CD4-positive, alpha-beta T cell treated with Interleukin-2 at 100 ng/mL for 4 hours (primary cell): Measurements from ENCODE around the gene FFAR1.

Source experiments
- DNase-seq: peaks from one replicate; pipeline ENCODE4 v3.0.0-alpha.2; 2020; ENCODE audit warnings: low spot score

FFAR1 gene

GRCh38 chr19:35347171-35347929, at the start of gene FFAR1:
TSS of gene FFAR1 (plus strand) at chr19:35347902. CDS start at chr19:35351552, 3,650 bp downstream.
- peak; percentile 66 for DNase-seq

DNA sequence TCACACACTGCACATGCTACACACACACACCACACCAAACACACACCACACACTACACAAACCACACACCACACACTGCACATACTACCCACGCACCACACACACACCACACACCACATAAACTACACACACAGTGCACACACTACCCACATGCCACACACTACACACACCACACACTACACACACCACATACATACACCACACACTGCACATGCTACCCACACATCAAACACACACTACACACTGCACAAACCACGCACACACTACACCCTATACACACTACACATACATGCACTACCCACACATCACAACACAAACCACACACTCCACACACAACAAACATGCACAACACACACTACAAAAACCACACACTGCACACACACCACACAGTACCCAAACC, 49.8 kb upstream of the FFAR1 start:
- no peak for DNase-seq

DNA sequence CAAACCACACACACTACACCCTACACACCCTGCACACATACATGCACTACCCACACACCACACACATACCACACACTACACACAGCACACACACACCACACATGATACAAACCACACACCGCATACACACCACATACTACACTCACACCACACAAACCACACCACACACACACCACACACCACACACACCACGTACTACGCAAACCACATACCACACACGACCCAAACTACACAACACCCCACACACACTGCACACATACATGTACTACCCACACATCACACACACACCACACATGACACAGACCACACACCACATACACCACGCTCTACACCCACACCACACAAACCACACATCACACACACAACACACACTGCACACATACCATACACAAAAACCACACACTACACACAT, 49.1 kb upstream of the FFAR1 start:
- DNase-seq = no peak

- DNase-seq = no peak
These were observed 48.0 kb upstream of the FFAR1 start for GRCh38 chr19:35299523-35300338.

DNA sequence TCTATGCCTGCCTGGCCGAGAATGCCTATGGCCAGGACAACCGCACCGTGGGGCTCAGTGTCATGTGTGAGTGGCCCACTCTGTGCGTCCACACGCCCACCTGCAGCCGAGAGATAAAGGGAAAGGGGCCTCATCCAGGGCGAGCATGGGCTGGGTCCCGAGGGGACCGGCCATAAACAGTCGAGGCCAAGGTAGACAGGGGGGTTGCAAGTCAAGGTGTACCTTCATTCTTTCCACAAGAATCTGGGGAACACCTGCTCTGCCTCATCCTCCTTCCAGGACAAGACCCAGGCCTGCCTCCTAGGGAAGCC, 47.4 kb upstream of the FFAR1 start:
- DNase-seq = no peak

- DNase-seq = no peak
These were observed 45.7 kb upstream of the FFAR1 start for GRCh38 chr19:35301961-35302360.

GRCh38 chr19:35302446-35302845, 45.3 kb upstream of the FFAR1 start:
- DNase-seq = no peak

- DNase-seq = no peak
These were observed 44.3 kb upstream of the FFAR1 start for GRCh38 chr19:35303357-35303915.

DNA sequence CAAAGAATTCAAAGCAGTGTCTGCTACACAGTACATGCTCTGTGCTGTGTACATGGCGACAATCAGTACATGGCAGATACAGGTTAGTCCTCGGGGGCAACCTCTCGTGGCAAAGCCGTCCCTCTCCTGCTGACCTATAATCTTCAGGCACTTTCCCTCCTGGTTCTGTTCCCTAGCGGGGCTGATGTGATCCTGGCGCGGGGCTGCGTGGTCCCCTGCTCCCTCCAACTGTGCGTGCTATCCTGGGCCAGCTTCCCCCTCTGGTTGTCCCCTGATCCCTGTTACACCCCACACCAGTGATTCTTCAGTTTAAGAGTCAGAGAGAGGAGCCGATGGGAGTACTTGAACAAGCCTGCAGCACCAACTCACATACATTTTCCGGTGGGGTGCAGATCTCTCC, 43.7 kb upstream of the FFAR1 start:
- DNase-seq = no peak

DNA sequence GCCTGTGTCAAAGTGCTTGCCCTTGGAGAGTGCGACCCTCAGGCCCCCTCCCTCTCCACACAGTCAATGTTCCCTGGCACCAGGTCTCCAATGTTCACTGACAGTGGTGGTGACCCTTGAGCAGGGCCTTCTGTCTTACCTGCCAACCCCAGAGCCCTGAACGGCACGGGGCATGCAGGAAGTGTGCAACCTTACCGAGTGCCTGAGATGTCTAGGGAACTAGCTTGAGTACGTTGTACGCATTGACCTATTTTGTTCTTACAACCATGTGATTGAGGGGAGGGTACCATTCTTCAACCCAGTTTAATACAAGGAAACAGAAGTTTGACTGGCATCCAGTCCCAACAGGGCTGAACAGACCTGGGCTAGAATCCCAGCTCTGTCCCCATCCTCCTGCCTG, 42.5 kb upstream of the FFAR1 start:
- no peak for DNase-seq

- DNase-seq = no peak
These were observed 41.0 kb upstream of the FFAR1 start for GRCh38 chr19:35306473-35307246.

DNA sequence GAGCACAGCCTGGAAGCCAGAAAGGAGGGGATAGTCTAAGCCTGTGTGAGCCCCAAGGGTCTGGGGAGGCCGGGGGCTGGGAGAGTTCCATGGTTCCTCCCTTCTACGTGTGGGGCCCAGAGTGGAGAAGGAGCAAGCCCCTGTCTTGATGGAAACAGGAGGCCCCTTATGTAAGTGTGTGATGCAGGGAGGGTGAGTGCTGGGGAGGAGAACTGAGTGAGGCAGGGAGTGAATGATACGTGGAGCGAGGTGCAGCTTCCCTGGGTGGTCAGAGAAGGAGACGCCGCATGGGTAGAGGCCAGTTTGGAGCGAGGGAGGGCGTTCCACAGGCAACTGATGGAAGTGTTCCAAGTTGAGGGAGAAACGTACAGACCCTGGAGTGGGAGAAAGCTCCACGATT, 39.8 kb upstream of the FFAR1 start:
- DNase-seq = no peak

DNA sequence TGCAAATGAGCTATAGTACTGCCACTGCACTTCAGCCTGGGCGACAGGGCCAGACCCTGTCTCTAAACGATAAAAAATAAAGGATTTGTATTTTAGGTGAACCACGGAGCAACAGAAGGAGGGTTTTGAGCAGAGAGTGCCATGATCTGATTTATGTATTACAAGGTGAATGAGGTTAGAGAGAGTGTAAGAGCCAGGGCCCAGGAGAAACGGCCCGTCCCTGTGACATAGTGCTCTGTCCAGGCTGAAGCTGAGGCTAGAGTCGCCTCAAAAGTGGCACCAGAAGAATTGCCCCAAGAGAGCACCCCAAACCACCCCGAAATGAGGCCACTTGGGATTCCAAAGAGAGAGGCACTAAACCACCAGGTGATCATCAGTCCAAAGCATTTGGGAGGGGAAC, 38.8 kb upstream of the FFAR1 start:
- DNase-seq = no peak

DNA sequence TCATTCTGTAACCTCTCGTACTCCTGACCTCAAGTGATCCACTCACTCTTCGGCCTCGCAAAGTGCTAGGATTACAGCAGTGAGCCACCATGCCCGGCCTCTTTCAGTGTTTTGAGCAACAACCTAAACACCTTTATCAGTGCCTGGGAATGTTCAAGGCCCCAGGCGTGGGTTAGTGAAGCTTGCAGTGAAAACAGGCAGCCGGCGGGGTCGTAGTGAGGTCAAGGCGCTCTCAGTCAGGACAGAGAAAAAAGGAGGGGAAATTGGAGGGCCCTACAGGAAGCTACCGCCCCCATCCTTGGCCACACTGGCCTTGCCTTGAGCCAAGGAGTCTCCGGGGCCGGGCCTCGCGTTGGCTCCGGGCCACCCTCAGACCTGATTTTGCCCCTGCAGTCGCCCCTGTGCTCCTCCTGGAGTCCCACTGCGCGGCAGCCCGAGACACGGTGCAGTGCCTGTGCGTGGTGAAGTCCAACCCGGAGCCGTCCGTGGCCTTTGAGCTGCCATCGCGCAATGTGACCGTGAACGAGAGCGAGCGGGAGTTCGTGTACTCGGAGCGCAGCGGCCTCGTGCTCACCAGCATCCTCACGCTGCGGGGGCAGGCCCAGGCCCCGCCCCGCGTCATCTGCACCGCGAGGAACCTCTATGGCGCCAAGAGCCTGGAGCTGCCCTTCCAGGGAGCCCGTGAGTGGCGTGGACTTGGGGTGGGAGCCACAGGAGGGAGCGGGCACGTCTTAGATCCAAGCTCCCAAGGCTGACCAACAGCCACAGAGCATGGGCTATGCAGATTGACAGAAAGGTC, 38.0 kb upstream of the FFAR1 start:
- no peak for DNase-seq

DNA sequence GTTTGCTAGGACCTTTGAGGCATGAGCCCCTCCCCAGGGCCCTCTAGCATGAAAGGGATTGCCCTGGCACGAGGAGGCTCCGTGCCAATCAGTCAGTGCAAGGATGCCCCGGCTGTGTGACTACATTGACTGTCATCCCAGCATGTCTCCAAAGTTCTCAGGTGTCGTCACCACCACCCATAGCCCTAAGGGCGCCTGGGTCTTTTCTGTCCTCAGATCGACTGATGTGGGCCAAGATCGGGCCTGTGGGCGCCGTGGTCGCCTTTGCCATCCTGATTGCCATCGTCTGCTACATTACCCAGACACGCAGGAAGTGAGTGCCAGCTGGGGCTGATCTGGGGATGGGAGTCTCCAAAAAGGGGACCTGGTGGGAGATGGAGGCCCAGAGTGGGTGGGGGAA, 37.4 kb upstream of the FFAR1 start:
- no peak for DNase-seq

DNA sequence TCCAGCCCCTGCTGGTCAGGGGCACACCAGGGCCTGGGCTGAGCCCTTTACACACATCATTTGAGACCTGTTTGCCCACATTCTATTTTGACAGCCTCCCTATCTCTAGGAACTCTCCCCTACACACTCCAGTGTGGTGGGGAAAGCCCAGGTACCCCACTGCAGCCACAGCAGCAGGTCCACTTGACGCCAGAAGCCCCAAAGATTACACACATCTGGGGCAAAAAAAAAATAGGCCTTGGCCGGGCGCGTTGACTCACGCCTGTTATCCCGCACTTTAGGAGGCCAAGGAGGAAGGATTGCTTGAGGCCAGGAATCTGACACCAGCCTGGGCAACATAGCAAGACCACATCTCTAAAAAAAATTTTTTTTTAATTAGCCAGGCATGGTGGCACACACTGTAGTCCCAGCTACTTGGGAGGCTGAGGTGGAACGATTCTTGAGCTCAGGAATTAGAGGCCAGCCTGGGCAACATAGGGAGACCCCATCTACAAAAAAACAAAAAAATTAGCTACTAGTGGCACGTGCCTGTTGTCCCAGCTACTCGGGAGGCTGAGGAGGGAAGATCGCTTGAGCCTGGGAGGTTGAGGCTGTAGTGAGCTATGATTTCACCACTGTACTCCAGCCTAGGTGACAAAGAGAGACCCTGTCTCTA, 36.8 kb upstream of the FFAR1 start:
- DNase-seq = no peak

- no peak for DNase-seq
These were observed 35.6 kb upstream of the FFAR1 start for GRCh38 chr19:35311901-35312665.

DNA sequence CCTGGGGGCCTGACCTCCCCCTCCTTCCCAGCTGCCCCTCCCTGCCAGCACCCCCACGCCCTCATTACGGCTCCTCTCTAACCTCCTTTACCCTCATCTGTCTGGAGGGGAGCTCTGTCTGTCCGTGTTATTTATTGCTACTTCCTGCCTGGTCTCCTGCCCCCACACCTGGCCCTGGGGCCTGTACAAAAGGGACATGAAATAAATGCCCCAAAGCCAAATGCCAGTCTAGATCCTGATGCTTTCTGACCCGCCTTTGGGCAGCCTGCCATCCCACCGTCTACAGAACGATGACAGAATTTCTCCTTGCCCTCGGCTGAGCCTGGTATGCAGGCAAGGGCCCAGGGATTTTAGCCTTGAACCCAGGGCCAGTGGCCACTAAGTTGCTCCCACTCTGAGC, 34.1 kb upstream of the FFAR1 start:
- DNase-seq = no peak

DNA sequence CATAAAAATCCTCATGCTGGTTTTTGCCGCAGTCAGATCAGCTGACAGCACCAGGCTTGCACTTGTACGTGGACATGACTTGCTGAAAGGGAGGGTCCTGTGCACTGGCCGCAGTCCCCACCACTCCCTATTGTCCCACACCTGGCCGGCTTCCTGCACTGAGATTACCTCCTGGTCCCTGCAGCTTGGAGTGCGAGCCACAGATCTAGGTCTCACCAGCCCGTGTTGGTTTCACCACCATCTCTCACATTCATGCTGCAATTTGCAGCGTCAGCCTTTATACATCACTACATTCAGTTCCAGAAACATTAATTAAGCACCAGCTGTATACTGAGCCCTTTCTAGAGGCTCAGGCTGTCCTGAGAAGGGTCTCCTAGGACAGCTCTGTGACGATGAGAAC, 33.7 kb upstream of the FFAR1 start:
- no peak for DNase-seq

DNA sequence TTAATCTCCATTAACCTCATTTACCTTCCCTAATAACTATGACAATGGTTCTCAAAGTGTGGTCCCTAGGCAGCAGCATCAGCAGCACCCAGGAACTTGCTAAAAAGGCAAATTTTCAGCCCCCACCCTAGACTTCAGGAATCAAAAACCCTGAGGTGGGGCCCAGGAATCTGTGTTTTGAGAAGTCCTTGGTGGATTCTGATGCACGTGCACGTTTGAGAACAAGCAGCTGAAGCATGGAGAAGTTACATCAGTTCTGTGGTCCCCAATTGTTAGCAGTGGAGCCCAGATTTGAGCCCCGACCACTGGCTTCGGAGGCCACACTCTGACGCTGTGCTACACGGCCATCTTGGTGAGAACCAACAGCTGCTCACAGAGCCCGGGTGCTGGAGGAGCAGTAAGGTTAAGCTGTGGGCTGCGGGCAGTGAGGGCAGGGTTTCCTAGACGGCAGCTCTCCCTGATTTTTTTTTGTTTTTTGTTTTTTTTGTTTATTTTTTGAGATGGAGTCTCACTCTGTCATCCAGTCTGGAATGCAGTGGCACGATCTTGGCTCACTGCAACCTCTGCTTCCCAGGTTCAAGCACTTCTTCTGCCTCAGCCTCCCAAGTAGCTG, 32.7 kb upstream of the FFAR1 start:
- no peak for DNase-seq
